ENCODE measurements around the gene SEZ6. TPM values are rescaled to one million over a fixed set of nuclear protein-coding genes. Genes with fewer than 3 reads are reported as not detected.

SEZ6 gene
- total RNA-seq, 1 donor from 2014 or later, result not detected

Other genes with a start within 250 kb of the SEZ6 start
- 14.2 TPM for gene FAM222B, start 163.2 kb downstream of the SEZ6 start, total RNA-seq
- gene ERAL1, start 151.0 kb downstream of the SEZ6 start, total RNA-seq, result 44.9 TPM
- 56.2 TPM for gene FLOT2, start 108.3 kb downstream of the SEZ6 start, total RNA-seq
- 11.8 TPM for gene DHRS13, start 103.0 kb downstream of the SEZ6 start, total RNA-seq
- 54.5 TPM for gene PHF12, start 54.5 kb downstream of the SEZ6 start, total RNA-seq
- gene PIPOX, start 37.1 kb upstream of the SEZ6 start, total RNA-seq, result 1.7 TPM
- 70.7 TPM for gene MYO18A, start 174.4 kb upstream of the SEZ6 start, total RNA-seq
- gene CRYBA1, start 240.8 kb upstream of the SEZ6 start, total RNA-seq, result not detected

Data from vagina (tissue), 1 donor.